ENCODE measurements around the gene TMEM132D. TPM values are rescaled to one million over a fixed set of nuclear protein-coding genes. Genes with fewer than 3 reads are reported as not detected.

The TMEM132D gene
- total RNA-seq, 4 donors from 2014 or later = 0.17 TPM; not detected in 3

DNA sequence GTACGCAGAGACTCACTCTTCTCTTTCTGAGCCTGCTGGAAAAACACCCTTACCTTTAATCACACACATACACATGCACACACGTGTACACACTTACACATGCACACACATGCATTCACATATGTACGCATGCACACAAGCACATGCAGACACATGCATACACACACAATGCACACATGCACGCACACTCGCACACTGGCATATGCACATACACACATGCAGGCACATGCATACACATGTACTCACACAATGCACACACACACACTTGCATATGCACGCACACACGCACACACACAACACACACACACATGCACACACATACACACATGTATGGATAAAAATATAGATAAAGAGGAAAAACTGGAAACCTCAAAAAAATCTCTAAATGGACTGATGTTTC, 801.6 kb downstream of the TMEM132D start:
- TF ChIP-seq CTCF (IDR thresholded peaks at IDR 0.05) = no peak
- no peak for TF ChIP-seq POLR2A (IDR thresholded peaks at IDR 0.05; ENCODE audit: low read depth)
- no peak for TF ChIP-seq POLR2AphosphoS5 (IDR thresholded peaks at IDR 0.05)
- no peak for TF ChIP-seq EP300 (IDR thresholded peaks at IDR 0.05)
- no peaks in the 10 kb centered on the region for H3K36me3 ChIP-seq
- DNase-seq (ENCODE audit: extremely low spot score) = no peak
- H3K27ac ChIP-seq (replicated peaks in 1 of 4) = no peak overlapping the region
- peaks cover 0 to 7% (median 6%) of the 10 kb centered on the region in 4 donors for H3K9me3 ChIP-seq
- H3K27me3 ChIP-seq = no peaks in the 10 kb centered on the region
- intact Hi-C loops (cut with DNase I) = no loop called here
- no peaks in the 10 kb centered on the region for H3K4me1 ChIP-seq
- 86% methylated on average over 7 of the region's 7 CpGs for WGBS
- H3K4me3 ChIP-seq = no peak overlapping the region

- intact Hi-C loops (cut with DNase I) = no loop called here
- H3K9me3 ChIP-seq = peaks cover 0 to 5% (median 5%) of the 10 kb centered on the region in 4 donors
- H3K36me3 ChIP-seq = no peaks in the 10 kb centered on the region
Measured at GRCh38 chr12:129101816-129102215, 802.0 kb downstream of the TMEM132D start.

DNA sequence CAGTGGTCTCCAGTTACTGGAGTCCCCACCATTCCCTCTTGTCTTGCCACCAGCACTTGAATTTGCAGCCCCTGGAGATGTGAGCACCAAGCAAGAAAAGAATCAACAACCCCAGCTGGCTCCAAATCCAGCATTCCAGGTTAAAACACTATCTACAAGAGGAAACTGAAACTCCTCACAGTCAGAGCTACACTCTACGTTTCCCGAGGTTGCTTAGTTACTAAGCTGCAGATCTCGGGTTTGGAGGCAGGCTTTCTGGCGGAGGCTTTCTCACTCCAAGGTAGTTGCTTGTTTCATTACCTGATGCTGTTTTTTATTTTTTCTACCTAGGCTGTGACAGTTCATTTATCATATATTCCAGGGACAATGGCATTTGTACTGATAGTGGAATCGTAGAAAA, 802.4 kb downstream of the TMEM132D start:
- peaks cover 0 to 1% (median under 1%) of the 10 kb centered on the region in 4 donors for H3K9me3 ChIP-seq
- TF ChIP-seq POLR2AphosphoS5 (IDR thresholded peaks at IDR 0.05) = no peak
- no peak for TF ChIP-seq CTCF (IDR thresholded peaks at IDR 0.05)
- TF ChIP-seq EP300 (IDR thresholded peaks at IDR 0.05) = no peak
- TF ChIP-seq POLR2A (IDR thresholded peaks at IDR 0.05; ENCODE audit: low read depth) = no peak
- H3K27me3 ChIP-seq = no peaks in the 10 kb centered on the region
- no peak for DNase-seq (ENCODE audit: extremely low spot score)
- no peaks in the 10 kb centered on the region for H3K36me3 ChIP-seq
- H3K4me3 ChIP-seq = no peak overlapping the region
- no peak overlapping the region for H3K27ac ChIP-seq (replicated peaks in 1 of 4)
- 65% methylated on average over 5 of the region's 5 CpGs for WGBS
- intact Hi-C loops (cut with DNase I) = no loop called here
- H3K4me1 ChIP-seq = no peaks in the 10 kb centered on the region

More at GRCh38 chr12:129101816-129102215, 802.0 kb downstream of the TMEM132D start:
- 65% methylated on average over 5 of the region's 5 CpGs for WGBS
- Histone ChIP-seq H3K27me3 (no peaks in the 10 kb centered on the region), H3K4me3 (no peak overlapping the region), H3K4me1 (no peaks in the 10 kb centered on the region), H3K27ac (replicated peaks in 1 of 4) (no peak overlapping the region)
- TF ChIP-seq POLR2AphosphoS5 (IDR thresholded peaks at IDR 0.05) (no peak), CTCF (IDR thresholded peaks at IDR 0.05) (no peak), POLR2A (IDR thresholded peaks at IDR 0.05; ENCODE audit: low read depth) (no peak), EP300 (IDR thresholded peaks at IDR 0.05) (no peak)
- no peak for DNase-seq (ENCODE audit: extremely low spot score)

DNA sequence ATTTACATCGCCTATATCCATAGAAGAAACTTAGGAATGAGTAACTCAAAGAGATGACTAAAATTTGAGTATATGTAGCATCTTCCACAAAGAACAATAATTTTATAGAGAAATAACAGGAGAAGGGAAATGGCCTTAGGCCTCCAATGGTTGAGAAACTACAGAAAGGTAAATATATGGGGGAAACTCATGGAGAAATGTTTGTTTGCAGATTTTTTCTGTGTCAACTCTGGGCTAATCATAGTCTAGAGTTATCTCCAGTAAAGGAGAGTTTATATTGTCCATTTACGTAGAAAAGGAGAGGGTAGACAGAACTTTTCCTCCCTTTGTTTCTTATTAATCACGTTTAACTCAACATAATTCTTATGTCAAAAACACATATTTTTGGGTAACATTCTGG, 806.4 kb downstream of the TMEM132D start:
- no peak for DNase-seq (ENCODE audit: extremely low spot score)
- Histone ChIP-seq H3K36me3 (no peaks in the 10 kb centered on the region), H3K27ac (replicated peaks in 1 of 4) (no peak overlapping the region), H3K4me1 (no peaks in the 10 kb centered on the region), H3K9me3 (no peaks in the 10 kb centered on the region), H3K4me3 (no peak overlapping the region), H3K27me3 (no peaks in the 10 kb centered on the region)
- 79% methylated on average over 3 of the region's 3 CpGs for WGBS
- intact Hi-C loops (cut with DNase I) = no loop called here
- TF ChIP-seq POLR2A (IDR thresholded peaks at IDR 0.05; ENCODE audit: low read depth) (no peak), CTCF (IDR thresholded peaks at IDR 0.05) (no peak), POLR2AphosphoS5 (IDR thresholded peaks at IDR 0.05) (no peak), EP300 (IDR thresholded peaks at IDR 0.05) (no peak)

- WGBS = 70% methylated on average over 7 of the region's 7 CpGs
- H3K4me1 ChIP-seq = no peaks in the 10 kb centered on the region
- intact Hi-C loops (cut with DNase I) = no loop called here
Measured at GRCh38 chr12:129096968-129097367, 806.9 kb downstream of the TMEM132D start.

More at GRCh38 chr12:129096968-129097367, 806.9 kb downstream of the TMEM132D start:
- DNase-seq (ENCODE audit: extremely low spot score) = no peak
- Histone ChIP-seq H3K27me3 (no peaks in the 10 kb centered on the region), H3K27ac (replicated peaks in 1 of 4) (no peak overlapping the region), H3K4me3 (no peak overlapping the region), H3K36me3 (no peaks in the 10 kb centered on the region), H3K9me3 (no peaks in the 10 kb centered on the region)
- TF ChIP-seq POLR2A (IDR thresholded peaks at IDR 0.05; ENCODE audit: low read depth) (no peak), POLR2AphosphoS5 (IDR thresholded peaks at IDR 0.05) (no peak), EP300 (IDR thresholded peaks at IDR 0.05) (no peak)
